Measurements from ENCODE around the gene SLC35G6. TPM values are rescaled to one million over a fixed set of nuclear protein-coding genes. Genes with fewer than 3 reads are reported as not detected.

Gene SLC35G6
- total RNA-seq, 1 experiment from 2014 or later: not detected

DNA sequence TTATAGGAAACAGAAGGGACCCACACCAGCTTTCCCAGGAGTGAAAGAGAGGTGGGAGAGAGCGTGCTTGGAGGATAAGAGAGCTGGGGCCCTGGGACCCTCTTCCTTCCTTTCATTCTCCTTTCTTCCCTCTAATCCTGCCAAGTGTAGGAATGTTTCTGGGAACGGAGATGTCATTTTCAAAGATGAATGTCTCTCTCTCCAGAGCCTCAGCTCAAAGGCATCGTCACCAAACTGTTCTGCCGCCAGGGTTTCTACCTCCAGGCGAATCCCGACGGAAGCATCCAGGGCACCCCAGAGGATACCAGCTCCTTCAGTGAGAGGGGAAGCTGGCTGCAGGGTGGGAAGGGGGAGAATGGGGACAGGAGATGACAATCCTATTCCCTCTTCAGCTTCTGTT lies 40.0 kb upstream of the SLC35G6 start:
- DNase-seq (ENCODE audit: low read depth, low spot score) (no peak), ATAC-seq (no peak)
- H3K9me3 ChIP-seq (ENCODE audit: control insufficient read depth, insufficient read depth, low read depth, low read length): no peaks in the 10 kb centered on the region
- H3K27ac ChIP-seq (ENCODE audit: low read length): no peak overlapping the region
- CTCF ChIA-PET: interaction anchor here (0.6 to 0.8 kb wide), 3 partner anchors 85 to 119 kb away, joined by 3 to 5 read pairs (median 4); no protein-coding TSS in a partner anchor
- intact Hi-C loops (cut with micrococcal nuclease; ENCODE audit: unreplicated experiment): no loop called here
- POLR2A ChIA-PET: interaction anchor here (0.5 to 0.7 kb wide), 3 partner anchors 10 to 16 kb away, joined by 3 to 16 read pairs (median 6); no protein-coding TSS in a partner anchor
- no peak overlapping the region for H3K4me3 ChIP-seq (ENCODE audit: low read depth in 2 of 2, low read length in 2 of 2)
- in situ Hi-C loops (cut with HindIII; ENCODE audit: low pct_unique_long_range_greater_than_20kb, low sequenced_read_pairs): no loop called here
- TF ChIP-seq CTCF (IDR thresholded peaks at IDR 0.05) (no peak), POLR2AphosphoS5 (IDR thresholded peaks at IDR 0.05; ENCODE audit: low read depth, low read length) (no peak), TCF7L2 (IDR thresholded peaks at IDR 0.05; ENCODE audit: low read depth, low read length) (no peak), SIN3A (IDR thresholded peaks at IDR 0.05; ENCODE audit: borderline replicate concordance, insufficient read depth, low read depth, low read length) (no peak), REST (IDR thresholded peaks at IDR 0.05; ENCODE audit: insufficient read depth in 1 of 2, low read depth in 2 of 2, low read length in 1 of 2) (no peak)
- H3K36me3 ChIP-seq (ENCODE audit: control insufficient read depth, insufficient read depth, low read length): no peaks in the 10 kb centered on the region
- H3K4me1 ChIP-seq (ENCODE audit: control insufficient read depth, insufficient read depth, low read length): peaks cover 18% of the 10 kb centered on the region
- BruUV-seq (replicated peaks): no TSS peak
- H3K27me3 ChIP-seq (ENCODE audit: control insufficient read depth, insufficient read depth, low read length): no peaks in the 10 kb centered on the region

DNA sequence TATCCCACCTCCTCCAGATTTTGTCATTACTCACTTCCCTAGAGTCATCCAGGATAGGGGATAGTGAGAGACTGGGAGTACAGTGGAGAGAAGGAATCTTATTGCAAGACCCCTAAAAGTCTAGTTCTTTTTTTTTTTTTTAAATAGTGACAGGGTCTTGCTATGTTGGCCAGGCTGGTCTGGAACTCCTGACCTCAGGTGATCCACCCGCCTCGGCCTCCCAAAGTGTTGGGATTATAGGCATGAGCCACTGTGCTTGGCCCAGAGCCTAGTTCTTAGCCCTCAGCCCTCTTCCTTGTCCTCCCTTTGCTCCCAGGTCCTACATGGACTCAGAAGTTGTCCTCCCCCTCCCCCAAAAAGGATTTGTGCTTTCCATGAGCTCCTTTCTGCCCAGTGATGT lies 39.1 kb upstream of the SLC35G6 start:
- Histone ChIP-seq H3K4me3 (ENCODE audit: low read depth in 2 of 2, low read length in 2 of 2) (no peak overlapping the region), H3K9me3 (ENCODE audit: control insufficient read depth, insufficient read depth, low read depth, low read length) (no peaks in the 10 kb centered on the region), H3K27ac (ENCODE audit: low read length) (no peak overlapping the region), H3K27me3 (ENCODE audit: control insufficient read depth, insufficient read depth, low read length) (no peaks in the 10 kb centered on the region), H3K36me3 (ENCODE audit: control insufficient read depth, insufficient read depth, low read length) (no peaks in the 10 kb centered on the region), H3K4me1 (ENCODE audit: control insufficient read depth, insufficient read depth, low read length) (peaks cover 18% of the 10 kb centered on the region)
- POLR2A ChIA-PET: no interaction called here
- in situ Hi-C loops (cut with HindIII; ENCODE audit: low pct_unique_long_range_greater_than_20kb, low sequenced_read_pairs) (no loop called here), intact Hi-C loops (cut with micrococcal nuclease; ENCODE audit: unreplicated experiment) (no loop called here)
- DNase-seq (ENCODE audit: low read depth, low spot score) (no peak), ATAC-seq (no peak)
- CTCF ChIA-PET: no interaction called here
- BruUV-seq (replicated peaks): no TSS peak
- TF ChIP-seq REST (IDR thresholded peaks at IDR 0.05; ENCODE audit: insufficient read depth in 1 of 2, low read depth in 2 of 2, low read length in 1 of 2): no peak
- TF ChIP-seq SIN3A (IDR thresholded peaks at IDR 0.05; ENCODE audit: borderline replicate concordance, insufficient read depth, low read depth, low read length): no peak
- no peak for TF ChIP-seq CTCF (IDR thresholded peaks at IDR 0.05)
- no peak for TF ChIP-seq TCF7L2 (IDR thresholded peaks at IDR 0.05; ENCODE audit: low read depth, low read length)
- no peak for TF ChIP-seq POLR2AphosphoS5 (IDR thresholded peaks at IDR 0.05; ENCODE audit: low read depth, low read length)
